Suprapubic skin (tissue), 4 donors: ENCODE measurements around the gene TTBK2.

ENCODE experiments used
- EP300 ChIP-seq: sonication (generic); formaldehyde crosslinking; IDR thresholded peaks from one replicate; pipeline ENCODE4 v1.6.1; 2017; ENCODE audit warnings: antibody characterized with exemption
- POLR2AphosphoS5 ChIP-seq, 3 donors: sonication (generic); formaldehyde crosslinking; IDR thresholded peaks; one replicate each; pipeline ENCODE4 v1.6.1; 2017; ENCODE audit warnings: antibody characterized with exemption in 3 of 3
- TF ChIP-seq, protein P1 (sequence below), 2 donors: fragments of 200-600 bp in 1 of 2; fragments of 450-650 bp in 1 of 2; sonication (generic) in 1 of 2; IDR thresholded peaks; one replicate each; pipeline ENCODE4 v1.5.1; 2016 to 2019; ENCODE audit warnings: antibody characterized with exemption in 2 of 2, mild to moderate bottlenecking in 1 of 2, moderate library complexity in 1 of 2

DNA sequence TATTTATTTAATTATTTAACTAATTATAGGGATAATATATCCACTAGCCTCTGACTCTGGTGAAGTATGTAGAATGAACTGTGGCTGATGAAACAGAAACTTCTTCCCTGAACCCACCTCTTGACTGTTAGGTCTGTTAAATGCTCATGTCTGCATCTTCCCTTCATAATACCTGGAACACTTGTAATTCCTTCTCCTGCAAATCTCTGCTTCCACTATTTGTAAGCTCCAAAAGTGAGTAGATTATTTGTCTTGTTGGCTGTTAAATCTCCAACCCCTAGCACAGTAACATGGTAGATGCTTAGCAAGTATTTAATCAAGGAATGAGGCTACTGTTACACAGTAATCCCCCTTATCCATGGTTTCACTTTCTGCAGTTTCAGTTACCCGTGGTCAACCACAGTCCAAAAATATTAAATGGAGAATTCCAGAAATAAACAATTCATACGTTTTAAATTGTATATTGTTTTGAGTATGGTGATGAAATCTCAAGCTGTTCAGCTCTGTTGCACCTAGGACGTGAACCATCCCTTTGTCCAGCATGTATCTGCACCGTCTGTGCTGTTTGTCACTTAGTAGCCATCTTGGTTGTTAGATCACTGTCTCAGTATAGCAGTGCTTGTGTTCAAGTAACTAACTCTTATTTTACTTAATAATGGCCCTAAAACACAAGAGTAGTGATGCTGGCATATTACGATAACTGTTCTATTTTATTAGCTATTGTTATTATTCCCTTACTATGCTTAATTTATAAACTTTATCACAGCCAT lies 5.7 kb downstream of the TTBK2 start:
- TF ChIP-seq EP300 (no peak), POLR2AphosphoS5 (IDR thresholded peaks at IDR 0.05) (no peak)
- TF ChIP-seq, protein P1, sequence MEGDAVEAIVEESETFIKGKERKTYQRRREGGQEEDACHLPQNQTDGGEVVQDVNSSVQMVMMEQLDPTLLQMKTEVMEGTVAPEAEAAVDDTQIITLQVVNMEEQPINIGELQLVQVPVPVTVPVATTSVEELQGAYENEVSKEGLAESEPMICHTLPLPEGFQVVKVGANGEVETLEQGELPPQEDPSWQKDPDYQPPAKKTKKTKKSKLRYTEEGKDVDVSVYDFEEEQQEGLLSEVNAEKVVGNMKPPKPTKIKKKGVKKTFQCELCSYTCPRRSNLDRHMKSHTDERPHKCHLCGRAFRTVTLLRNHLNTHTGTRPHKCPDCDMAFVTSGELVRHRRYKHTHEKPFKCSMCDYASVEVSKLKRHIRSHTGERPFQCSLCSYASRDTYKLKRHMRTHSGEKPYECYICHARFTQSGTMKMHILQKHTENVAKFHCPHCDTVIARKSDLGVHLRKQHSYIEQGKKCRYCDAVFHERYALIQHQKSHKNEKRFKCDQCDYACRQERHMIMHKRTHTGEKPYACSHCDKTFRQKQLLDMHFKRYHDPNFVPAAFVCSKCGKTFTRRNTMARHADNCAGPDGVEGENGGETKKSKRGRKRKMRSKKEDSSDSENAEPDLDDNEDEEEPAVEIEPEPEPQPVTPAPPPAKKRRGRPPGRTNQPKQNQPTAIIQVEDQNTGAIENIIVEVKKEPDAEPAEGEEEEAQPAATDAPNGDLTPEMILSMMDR (IDR thresholded peaks at IDR 0.05): no peak
